ENCODE results near the gene KCNB1. TPM values are rescaled to one million over a fixed set of nuclear protein-coding genes. Genes with fewer than 3 reads are reported as not detected.

KCNB1 gene
- total RNA-seq, 1 donor, result under 0.01 TPM

DNA sequence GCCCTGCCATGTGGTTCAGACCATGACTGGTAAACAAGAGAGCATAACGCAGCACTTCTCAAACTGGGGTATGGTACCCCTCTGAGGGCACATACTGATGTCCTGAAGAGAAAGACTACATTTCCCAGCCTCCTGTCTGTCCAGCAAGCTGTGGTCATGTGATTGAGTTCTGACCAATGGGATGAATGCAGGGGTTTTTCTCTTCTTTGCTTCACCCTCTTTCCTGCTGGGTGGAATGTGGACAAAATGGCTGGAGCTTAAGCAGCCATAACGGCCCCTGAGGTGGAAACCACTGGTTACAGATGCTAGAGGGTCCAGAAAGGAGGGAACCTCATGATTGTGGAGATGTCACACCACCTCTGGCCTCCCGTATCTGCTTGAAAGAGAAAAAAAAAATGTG lies 19.4 kb upstream of the KCNB1 start:
- Histone ChIP-seq H3K27me3 (ENCODE audit: insufficient read depth, low read length) (peaks cover 19% of the 10 kb centered on the region), H3K9me3 (ENCODE audit: low read depth, low read length) (no peaks in the 10 kb centered on the region), H3K4me2 (ENCODE audit: insufficient read depth, low read length) (no peak overlapping the region), H3K27ac (ENCODE audit: low read depth, low read length) (no peak overlapping the region), H3K4me1 (ENCODE audit: insufficient read depth, low read length) (no peaks in the 10 kb centered on the region), H3K79me2 (ENCODE audit: insufficient read depth, low read length) (no peaks in the 10 kb centered on the region), H2AFZ (ENCODE audit: low read length) (no peak overlapping the region), H4K20me1 (ENCODE audit: insufficient read depth, low read length) (no peaks in the 10 kb centered on the region), H3K4me3 (ENCODE audit: insufficient read depth, low read length) (no peak overlapping the region), H3K36me3 (ENCODE audit: insufficient read depth, low read length) (no peaks in the 10 kb centered on the region)
- TF ChIP-seq, protein P1, sequence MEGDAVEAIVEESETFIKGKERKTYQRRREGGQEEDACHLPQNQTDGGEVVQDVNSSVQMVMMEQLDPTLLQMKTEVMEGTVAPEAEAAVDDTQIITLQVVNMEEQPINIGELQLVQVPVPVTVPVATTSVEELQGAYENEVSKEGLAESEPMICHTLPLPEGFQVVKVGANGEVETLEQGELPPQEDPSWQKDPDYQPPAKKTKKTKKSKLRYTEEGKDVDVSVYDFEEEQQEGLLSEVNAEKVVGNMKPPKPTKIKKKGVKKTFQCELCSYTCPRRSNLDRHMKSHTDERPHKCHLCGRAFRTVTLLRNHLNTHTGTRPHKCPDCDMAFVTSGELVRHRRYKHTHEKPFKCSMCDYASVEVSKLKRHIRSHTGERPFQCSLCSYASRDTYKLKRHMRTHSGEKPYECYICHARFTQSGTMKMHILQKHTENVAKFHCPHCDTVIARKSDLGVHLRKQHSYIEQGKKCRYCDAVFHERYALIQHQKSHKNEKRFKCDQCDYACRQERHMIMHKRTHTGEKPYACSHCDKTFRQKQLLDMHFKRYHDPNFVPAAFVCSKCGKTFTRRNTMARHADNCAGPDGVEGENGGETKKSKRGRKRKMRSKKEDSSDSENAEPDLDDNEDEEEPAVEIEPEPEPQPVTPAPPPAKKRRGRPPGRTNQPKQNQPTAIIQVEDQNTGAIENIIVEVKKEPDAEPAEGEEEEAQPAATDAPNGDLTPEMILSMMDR (IDR thresholded peaks at IDR 0.05; ENCODE audit: extremely low read depth, low read depth, low read length), result no peak
- no peak for DNase-seq (ENCODE audit: insufficient read length, low spot score, missing footprints)

DNA sequence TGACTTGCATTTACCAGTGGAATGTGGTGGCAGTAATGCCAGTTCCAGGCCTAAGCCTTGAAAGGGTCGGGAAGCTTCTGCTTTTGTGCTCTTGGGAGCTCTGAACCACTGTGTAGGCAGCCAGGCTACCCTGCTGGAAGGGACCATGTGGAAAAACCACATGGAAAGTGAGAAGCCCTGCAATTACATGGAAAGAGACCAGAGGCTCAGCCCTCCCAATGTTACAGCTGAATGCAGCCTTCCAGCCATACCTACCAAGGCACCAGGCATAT lies 14.9 kb upstream of the KCNB1 start:
- DNase-seq (ENCODE audit: insufficient read length, low spot score, missing footprints), result no peak
- Histone ChIP-seq H4K20me1 (ENCODE audit: insufficient read depth, low read length) (no peaks in the 10 kb centered on the region), H3K4me1 (ENCODE audit: insufficient read depth, low read length) (no peaks in the 10 kb centered on the region), H3K79me2 (ENCODE audit: insufficient read depth, low read length) (no peaks in the 10 kb centered on the region), H3K27ac (ENCODE audit: low read depth, low read length) (no peak overlapping the region), H3K4me3 (ENCODE audit: insufficient read depth, low read length) (no peak overlapping the region), H3K4me2 (ENCODE audit: insufficient read depth, low read length) (no peak overlapping the region), H3K36me3 (ENCODE audit: insufficient read depth, low read length) (no peaks in the 10 kb centered on the region), H3K27me3 (ENCODE audit: insufficient read depth, low read length) (peaks cover 37% of the 10 kb centered on the region), H2AFZ (ENCODE audit: low read length) (no peak overlapping the region), H3K9me3 (ENCODE audit: low read depth, low read length) (no peaks in the 10 kb centered on the region)
- TF ChIP-seq, protein P1 (IDR thresholded peaks at IDR 0.05; ENCODE audit: extremely low read depth, low read depth, low read length), result no peak

DNA sequence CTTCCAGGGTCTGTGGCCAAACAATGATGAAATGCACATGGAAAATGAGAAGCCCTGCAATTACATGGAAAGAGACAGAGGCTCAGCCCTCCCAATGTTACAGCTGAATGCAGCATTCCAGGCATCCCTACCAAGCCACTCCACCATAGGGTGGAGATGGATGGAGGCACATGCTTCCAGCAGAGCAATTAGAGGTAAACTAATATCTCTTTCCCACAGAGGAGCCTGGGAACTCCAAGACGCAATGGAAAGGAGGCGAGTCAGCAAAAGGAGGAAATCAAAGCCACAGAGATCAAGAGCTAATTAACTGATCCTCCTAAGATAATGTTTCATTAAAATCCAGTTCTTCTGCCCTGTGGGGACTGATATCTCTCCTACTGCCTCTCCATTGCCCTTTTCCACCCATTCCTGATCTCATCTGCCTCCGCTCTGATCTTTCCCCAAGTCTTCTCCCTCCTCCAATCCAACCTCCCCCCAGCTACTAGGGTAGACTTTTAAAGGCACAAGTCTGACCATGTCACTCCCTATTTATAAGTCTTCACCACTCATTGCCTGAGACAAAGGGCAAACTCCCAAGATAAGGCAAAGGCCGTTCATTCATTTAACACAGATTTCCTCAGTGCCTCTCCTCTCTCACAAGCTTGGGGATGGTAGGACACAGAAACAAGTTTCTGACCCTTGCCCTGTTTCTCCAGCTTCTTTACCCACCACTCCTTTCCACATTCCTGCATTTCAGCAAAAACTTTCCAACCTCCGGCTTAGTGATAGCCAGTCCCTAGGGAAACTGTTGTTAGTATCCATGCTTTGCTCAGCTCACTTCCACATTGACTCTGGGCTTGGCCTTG lies 14.3 kb upstream of the KCNB1 start:
- Histone ChIP-seq H3K79me2 (ENCODE audit: insufficient read depth, low read length) (no peaks in the 10 kb centered on the region), H3K4me3 (ENCODE audit: insufficient read depth, low read length) (no peak overlapping the region), H2AFZ (ENCODE audit: low read length) (no peak overlapping the region), H3K36me3 (ENCODE audit: insufficient read depth, low read length) (no peaks in the 10 kb centered on the region), H3K4me1 (ENCODE audit: insufficient read depth, low read length) (no peaks in the 10 kb centered on the region), H3K27ac (ENCODE audit: low read depth, low read length) (no peak overlapping the region), H4K20me1 (ENCODE audit: insufficient read depth, low read length) (no peaks in the 10 kb centered on the region), H3K27me3 (ENCODE audit: insufficient read depth, low read length) (peaks cover 37% of the 10 kb centered on the region), H3K4me2 (ENCODE audit: insufficient read depth, low read length) (no peak overlapping the region), H3K9me3 (ENCODE audit: low read depth, low read length) (no peaks in the 10 kb centered on the region)
- DNase-seq (ENCODE audit: insufficient read length, low spot score, missing footprints), result no peak
- TF ChIP-seq, protein P1 (IDR thresholded peaks at IDR 0.05; ENCODE audit: extremely low read depth, low read depth, low read length), result no peak

DNA sequence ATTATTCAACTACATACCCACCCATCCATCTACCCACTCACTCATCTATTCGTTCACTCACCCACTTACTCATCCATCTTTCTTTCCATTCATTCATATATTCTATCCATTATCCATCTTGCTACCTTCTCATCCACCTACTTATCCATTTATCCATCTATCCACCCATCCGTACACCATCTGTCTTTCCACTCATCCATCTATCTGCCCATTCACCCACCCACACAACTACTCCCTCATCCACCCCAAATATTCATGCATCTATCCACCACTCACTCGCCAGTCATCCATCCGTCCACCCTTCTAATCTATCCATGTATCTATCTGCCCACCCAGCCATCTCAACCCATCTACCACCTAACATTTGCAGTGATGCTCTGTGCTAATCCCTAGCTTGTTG lies 13.6 kb upstream of the KCNB1 start:
- no peaks in the 10 kb centered on the region for H3K36me3 ChIP-seq (ENCODE audit: insufficient read depth, low read length)
- no peak overlapping the region for H2AFZ ChIP-seq (ENCODE audit: low read length)
- no peaks in the 10 kb centered on the region for H3K4me1 ChIP-seq (ENCODE audit: insufficient read depth, low read length)
- TF ChIP-seq, protein P1 (IDR thresholded peaks at IDR 0.05; ENCODE audit: extremely low read depth, low read depth, low read length), result no peak
- no peaks in the 10 kb centered on the region for H4K20me1 ChIP-seq (ENCODE audit: insufficient read depth, low read length)
- H3K27me3 ChIP-seq (ENCODE audit: insufficient read depth, low read length), result peaks cover 37% of the 10 kb centered on the region
- no peaks in the 10 kb centered on the region for H3K79me2 ChIP-seq (ENCODE audit: insufficient read depth, low read length)
- no peaks in the 10 kb centered on the region for H3K9me3 ChIP-seq (ENCODE audit: low read depth, low read length)
- no peak overlapping the region for H3K4me2 ChIP-seq (ENCODE audit: insufficient read depth, low read length)
- no peak overlapping the region for H3K27ac ChIP-seq (ENCODE audit: low read depth, low read length)
- no peak overlapping the region for H3K4me3 ChIP-seq (ENCODE audit: insufficient read depth, low read length)
- DNase-seq (ENCODE audit: insufficient read length, low spot score, missing footprints), result no peak

Data from osteoblast (primary cell).